T-helper 2 cell treated with Interferon-gamma antibody and Interleukin-4, amounts not matched to agents 100 ng/mL and 5 ng/mL, for 36 hours (primary cell): ENCODE data around the gene LDLRAD4. TPM values are rescaled to one million over a fixed set of nuclear protein-coding genes. Genes with fewer than 3 reads are reported as not detected.
"Not testable (repeated sequence)": the region's sequence is repeated elsewhere in the genome, so short reads cannot be mapped to it uniquely, and the experiment has no call there.

Experiments used
- intact Hi-C: fragments of 100-400 bp; cut with micrococcal nuclease; formaldehyde crosslinking; loops from one replicate; pipeline ENCODE4 v1.15.1; 2023
- total RNA-seq: library from RNA; stranded (reverse); gene quantifications from 2 replicates; pipeline ENCODE4 v1.2.3, GENCODE V29; 2022

Gene LDLRAD4
- total RNA-seq, 1 donor from 2014 or later = 28.5 TPM

DNA sequence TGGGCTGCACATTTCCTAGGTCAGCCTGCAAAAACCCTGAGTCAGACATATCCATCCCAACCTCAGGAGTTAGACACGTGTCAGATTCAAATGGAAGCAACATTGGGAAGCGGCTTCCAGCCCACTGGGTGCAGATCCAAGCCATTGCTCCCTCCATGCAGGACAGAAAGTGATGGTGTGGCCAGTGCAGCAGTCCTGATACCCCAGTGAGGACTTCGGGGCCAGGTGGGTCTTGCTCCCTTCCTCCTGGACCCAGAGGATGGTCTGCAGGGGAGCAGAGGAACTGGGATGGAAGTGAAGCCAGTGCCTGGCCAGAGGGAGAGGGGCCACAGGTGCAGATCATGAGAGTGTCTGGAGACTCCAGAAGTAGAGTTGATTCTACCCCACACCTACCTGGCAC lies 255.8 kb downstream of the LDLRAD4 start:
- intact Hi-C loops = no loop called here

DNA sequence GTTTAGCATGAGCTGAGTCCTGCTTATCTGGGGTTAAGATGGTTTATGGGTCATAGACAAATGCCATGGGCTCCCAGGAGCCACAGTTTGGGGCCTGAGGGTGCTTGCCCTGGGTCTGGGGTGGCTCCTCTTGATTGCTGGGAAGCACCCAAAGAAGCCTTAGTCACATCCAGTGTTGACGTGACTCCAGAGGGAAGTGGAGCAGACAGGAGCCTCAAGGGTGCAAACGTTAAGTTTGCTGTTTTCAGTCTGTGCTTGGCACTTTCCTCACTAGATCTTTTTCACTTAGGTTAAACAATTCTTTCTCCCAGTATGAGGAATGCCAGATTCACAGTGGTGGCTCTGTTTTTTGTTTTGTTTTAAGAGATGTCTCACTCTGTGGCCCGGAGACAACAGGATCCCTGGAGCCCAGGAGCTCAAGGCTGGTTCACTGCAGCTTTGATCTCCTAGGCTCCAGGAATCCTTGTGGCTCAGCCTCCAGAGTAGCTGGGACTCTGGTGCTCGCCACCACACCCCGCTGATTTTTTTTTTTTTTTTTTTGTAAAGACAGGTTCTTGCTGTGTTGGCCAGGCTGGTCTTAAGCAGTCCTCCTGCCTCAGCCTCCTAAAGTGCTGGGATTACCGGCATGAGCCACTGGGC lies 256.5 kb downstream of the LDLRAD4 start:
- intact Hi-C loops = no loop called here

DNA sequence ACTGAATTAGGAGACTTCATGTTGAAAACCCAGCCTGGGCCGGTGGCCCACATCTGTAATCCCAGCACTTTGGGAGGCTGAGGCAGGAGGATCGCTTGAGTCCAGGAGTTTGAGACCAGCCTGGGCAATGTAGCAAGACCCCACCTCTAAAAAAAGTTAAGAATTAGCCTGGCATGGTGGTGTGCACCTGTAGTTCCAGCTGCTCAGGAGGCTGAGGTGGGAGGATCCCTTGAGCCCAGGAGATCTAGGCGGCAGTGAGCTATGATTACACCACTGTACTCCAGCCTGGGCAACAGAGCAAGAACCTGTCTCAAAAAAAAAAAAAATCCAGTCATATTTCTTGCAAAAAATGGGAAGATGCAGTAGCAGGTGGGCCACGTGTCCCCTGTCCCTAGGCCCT lies 257.8 kb downstream of the LDLRAD4 start:
- intact Hi-C loops = not testable (repeated sequence)

DNA sequence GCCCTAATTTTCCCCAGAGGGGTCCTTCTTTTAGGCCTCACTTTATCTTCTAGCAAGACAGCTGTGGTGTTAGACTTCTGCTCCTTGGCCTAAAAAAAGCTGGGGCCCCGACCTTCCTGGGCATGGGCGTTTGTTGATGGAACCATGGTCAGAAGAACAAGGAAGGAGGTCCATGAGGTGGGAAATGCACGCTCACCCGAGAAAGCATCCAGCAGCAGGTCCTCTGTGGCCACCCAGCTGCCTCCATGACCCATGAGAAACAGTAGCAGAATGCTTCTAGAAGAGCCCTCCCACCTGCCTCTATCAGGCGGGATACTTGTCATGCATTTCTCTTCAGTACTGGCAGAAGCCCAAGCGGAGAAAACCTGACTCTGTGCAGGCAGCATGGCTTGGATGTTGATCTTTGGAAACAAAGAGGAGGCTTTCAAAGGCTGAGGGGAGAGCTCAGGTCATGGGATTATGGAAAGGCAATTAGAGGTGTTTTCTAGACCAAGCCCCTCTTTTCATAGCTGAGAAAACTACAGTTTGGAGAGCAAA lies 258.7 kb downstream of the LDLRAD4 start:
- intact Hi-C loops = no loop called here

DNA sequence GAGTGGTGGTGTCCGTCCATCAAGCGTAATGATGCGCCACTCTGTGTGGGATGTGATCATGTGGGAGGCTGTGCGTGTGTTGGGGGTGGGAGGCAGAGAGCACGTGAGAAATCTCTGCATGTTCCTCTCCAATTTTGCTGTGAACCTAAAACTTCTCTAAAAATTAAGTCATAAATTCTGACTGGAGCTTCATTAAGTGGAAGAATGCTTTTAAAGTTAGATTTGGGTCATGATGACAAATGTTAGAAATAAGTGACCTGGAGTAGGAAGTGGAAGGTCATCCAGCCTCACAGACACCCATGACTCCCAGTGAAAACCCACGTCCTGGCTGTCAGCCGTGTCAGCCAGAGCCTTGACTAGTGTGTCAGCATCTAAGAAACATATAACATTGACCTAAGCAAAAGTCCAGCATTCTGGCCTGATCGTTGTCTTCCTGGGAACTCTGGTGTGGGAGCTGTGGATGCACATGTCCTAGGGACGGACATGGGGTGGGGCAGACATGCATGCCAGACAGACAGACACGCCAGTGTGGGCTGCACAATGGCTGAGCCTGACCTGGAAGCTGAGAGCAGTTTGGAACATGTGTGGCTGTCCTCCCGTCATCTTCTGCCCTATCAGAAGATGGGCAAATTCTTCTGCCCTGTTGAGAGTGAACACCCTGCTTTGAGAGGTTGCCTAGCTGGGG lies 262.2 kb downstream of the LDLRAD4 start:
- intact Hi-C loops = no loop called here

DNA sequence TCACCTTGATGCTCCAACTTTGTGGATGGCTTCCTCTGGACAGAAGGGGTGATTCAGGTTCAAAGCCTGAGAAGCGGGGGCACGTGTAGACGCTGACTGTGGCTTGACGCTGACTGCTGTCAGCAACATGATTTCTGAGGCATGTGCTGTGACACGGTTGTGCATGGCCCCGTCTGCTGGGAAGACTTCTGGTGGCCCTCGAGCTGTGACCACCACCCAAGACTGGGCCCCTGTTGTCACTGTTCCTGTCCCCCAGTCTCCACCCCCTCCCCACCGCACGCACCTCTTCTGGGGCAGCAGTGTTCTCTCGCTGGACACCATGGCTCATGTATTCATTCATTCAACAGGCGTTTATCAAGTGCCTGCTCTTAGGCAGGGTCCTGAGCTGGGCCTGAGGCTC lies 262.8 kb downstream of the LDLRAD4 start:
- intact Hi-C loops = no loop called here

DNA sequence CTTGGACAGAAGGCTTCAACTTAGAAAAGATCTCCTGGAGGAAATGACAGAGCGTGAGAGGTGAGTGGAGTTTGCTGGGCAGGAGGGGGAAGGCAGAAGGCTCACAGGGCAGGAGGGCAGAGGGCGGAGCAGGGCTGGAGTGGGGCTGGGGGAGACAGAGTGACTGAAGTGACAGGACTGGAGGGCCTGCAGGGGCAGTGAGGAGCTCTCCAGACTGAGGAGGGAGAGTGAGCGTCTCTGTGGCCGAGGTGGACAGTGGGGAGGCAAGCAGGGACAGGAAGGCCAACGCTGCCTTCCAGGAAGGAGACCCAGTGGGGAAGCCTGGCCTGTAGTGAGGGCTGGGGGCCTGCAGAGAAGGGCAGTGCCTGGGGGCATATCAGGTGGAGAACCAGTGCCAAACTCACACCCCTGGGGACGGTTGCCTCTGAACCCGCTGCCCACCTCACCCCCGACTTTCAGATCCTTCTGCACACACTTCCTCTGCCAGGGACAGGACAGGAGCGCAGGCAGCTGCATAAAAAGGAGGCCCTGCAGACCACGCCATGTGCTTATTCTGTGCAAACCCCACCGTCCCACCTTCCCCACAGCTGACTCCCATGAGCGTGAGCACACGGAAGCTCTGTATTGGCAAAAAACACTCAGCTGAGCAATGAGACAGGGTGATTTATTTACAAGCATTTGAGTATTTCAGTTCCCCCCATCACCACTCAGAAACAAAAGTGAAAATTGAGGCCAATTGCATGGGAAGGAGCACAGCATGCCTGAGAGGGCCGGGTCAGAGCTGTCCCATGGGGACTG lies 263.5 kb downstream of the LDLRAD4 start:
- intact Hi-C loops = no loop called here

DNA sequence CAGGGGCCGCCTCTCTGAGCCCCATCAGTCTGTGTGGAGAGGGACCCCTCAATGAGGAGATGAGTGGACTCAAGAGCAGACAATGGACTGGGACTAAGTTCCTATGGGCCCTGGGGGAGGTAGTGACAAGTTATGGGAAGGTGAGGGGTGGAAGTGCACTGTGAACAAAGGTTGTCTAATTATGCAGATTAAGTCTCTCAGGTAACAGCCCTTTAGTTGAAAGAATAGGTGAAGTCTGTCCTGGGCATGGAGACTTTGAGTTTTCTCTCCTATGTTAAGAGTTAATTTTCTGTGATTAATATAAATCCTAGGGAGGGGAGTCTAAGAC lies 264.0 kb downstream of the LDLRAD4 start:
- intact Hi-C loops = no loop called here

DNA sequence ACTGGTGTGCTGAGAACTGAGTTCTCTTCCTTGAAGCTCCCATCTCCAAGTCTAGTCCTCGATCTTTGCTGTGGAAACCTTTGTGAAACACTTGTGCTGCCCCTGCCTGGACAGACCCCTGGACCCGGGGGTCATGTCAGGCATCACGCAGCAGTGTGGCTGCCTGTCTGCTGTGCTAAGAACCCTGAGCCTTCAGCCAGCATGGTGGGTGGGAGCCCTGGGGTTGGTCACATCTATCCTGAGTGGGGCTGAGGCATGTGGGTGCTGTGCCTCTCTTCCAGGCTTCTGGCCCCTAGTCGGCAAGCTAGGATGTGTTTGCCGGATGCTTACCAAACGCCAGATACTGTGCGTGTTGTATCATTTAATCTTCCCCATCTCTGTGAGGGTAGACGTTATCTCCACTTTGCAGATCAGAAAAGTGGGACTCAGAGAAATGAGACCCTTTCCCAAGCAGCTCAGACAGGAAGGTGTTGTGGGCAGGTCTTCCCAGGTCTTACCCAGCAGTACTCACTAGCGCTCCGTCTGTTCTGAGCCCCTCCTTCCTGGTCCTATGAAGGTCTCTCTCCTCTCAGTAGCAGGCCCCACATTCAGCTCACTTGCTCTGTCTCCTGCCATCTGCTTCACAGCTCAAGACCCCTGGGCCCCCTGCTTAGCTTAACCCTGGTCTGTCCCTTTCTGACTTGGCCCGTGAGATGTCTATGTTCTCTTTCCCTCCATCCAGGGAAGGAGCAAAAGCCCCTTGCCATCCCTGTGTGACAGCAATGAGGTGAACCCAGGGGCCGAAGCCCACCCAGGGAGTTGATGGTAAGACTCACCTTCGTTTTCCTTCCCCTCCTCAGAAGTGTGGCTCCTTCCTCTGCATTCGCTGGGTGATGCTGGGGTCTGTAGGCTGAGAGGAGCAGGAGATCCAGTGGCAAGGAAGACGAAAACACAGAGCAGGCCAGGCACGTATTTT lies 265.0 kb downstream of the LDLRAD4 start:
- intact Hi-C loops = no loop called here

DNA sequence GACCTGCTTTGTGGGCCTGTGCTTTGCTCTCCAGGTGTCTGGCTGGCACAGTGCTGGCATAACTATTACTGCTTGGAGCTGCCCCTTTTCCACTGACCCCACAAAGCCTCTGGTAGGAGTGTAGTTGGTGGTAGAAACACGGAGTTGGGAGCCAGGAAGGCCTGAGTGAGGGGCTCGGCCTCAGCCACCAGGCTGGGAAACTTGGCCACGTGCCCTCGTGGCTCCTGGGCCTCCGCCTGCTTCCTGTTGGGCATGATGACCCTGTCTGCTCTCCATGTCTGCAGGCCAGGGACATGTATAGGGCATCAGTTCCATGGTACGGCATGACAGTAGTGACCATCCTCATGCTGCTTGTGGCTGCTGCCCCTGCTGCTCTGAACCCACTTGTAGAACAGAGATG lies 266.6 kb downstream of the LDLRAD4 start:
- intact Hi-C loops = no loop called here

DNA sequence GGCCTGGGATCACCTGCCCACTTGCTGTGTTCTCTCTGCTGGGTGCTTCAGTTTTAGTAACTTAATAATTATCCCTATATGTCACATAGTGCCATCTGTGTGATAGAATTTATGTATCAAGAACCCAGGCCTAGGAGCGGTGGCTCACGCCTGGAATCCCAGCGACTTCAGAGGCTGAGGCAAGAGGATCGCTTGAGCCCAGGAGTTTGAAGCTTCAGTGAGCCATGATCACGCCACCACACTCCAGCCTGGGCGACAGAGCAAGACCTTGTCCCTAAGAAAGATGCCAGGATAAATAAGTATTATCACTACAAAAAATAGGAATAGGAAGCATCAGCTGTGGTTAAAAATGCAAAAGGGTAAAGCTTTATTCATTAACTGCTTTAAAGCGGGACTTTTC lies 267.0 kb downstream of the LDLRAD4 start:
- intact Hi-C loops = no loop called here

DNA sequence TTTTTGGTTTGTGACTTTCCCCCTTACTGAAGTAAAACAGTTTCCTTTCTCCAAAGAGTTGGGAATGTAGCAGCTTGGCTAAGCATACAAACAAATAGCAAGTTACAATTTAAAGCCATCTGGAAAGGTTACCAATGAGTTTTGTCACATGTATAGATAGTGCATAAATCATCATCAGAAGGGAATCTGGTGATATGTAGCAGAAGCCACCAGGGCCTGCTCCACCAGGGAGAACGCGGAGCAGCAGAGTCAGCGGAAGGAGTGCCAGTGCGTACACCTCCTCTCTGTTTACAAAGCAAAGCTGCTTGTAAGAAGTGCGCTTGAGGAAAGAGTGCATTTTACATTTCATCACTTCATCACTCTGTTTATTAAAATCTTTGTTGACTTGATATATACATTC lies 267.7 kb downstream of the LDLRAD4 start:
- intact Hi-C loops = no loop called here

DNA sequence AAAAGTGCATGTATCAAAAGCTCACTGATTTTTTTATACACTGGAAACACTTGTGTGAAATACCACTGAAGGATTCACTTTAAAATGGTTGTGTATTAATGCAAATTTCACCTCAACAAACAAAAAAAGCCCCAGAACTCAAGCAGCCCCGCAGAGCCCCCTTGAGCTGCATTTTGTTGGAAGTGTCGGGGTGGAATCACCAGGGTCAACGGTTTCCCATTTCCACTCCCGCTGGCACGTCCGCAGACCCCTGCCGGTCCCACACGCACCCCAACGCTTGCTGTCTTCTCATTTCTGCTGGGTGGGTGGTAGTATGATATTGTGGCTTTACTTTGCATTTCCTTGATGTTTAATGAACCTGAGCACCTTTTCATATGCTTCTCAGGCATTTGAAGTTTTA lies 268.1 kb downstream of the LDLRAD4 start:
- intact Hi-C loops = no loop called here

DNA sequence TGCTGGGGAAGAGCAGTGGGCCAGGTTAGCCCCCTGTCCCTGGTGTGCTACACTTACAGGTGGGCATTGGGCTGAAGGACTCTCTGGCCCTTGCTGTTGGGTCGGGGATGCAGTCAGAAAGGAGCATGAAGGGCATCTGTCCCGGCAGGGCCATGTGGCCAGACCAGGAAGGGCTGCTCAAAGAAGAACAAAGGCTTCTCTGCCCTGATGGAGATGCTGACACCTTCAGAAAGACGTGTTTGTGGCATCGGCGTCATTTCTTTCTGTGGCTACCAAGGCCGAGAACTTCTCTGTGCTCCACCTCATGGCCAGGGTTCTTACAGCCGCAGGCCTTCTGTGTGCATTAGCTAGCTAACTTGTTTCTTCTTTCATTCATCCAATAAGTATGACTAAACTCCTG lies 268.7 kb downstream of the LDLRAD4 start:
- intact Hi-C loops = no loop called here

DNA sequence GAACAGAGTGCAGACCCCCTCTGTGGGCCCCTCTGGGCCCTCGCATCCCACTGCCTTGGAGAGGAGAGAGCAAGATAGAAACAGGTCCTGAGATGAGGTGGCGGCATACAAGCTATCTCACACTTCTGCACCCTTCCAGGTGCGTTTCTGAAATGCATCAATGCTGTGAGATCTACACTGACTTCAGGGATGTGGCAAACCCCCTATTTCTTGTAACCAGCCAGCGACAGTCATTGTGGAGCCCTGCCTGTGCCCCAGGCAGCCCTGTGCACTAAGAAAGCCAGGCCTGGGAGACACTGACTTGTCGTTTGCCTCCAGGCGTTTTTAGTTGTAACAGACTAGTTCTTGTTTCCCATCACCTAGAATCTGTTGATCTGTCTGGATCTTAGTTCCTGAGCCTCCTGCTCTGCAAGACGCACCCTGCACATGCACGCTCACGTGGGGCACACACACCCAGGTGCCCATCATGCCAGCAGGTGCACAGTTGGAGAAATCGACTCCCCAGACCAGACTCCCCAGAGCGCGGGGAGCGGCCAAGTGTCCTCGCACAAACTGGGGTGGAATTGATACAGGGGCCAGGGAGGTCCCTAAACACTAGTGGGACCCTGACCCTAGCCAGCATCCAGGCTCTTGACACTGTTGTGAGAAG lies 269.8 kb downstream of the LDLRAD4 start:
- intact Hi-C loops = no loop called here

DNA sequence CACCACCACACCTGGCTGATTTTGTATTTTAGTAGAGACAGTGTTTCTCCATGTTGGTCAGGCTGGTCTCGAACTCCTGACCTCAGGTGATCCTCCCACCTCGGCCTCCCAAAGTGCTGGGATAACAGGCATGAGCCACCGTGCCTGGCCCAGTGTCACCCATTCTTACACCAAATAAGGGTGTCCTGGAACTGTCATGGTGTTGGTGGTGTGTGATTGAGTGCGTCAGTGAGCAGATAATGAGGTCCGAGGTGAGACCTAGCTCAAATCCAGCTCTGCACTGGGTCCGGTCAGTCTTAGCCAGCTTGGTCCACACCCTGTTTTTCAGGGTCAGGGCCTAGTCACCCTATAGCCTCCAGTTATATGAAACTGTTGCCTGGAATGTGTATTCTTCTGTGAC lies 270.7 kb downstream of the LDLRAD4 start:
- intact Hi-C loops = not testable (repeated sequence)

DNA sequence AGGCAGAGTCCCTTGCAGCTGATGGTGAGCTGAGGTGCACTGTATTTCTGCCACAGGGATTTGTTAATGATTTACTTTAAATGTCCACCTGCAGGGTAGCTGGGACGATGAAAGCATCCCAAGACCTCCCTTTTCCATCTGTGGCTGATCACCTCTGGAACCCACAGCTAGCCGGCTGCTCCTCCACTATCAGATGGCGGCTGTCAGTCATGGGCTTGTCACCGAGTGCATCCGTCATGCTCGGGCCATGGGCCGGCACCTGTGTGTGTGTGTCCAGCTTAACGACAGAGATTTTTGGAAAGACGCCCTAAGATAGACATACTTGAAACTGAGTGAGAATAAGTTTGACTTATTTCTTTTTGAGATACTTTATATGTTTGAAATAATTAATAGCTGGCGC lies 272.6 kb downstream of the LDLRAD4 start:
- intact Hi-C loops = no loop called here

DNA sequence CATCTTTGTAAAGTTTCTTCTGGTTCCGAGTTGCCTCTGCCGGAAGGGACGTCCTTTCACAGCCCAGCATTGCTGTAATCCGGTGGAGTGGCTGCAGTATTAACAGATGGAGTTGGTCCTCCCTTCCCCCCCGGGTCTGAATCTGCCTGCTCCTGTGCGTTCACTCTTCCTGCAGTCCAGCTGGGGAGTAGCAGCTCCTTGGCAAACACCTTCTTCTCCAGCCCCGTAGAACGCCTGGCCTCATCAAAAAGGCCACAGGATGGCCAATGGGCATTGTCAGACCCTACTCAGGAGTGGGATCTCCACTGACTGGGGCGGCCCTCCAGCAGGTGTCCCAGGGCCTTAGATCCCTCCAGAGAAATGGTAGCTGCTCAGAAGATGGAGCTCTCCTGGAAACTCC lies 273.8 kb downstream of the LDLRAD4 start:
- intact Hi-C loops = no loop called here

DNA sequence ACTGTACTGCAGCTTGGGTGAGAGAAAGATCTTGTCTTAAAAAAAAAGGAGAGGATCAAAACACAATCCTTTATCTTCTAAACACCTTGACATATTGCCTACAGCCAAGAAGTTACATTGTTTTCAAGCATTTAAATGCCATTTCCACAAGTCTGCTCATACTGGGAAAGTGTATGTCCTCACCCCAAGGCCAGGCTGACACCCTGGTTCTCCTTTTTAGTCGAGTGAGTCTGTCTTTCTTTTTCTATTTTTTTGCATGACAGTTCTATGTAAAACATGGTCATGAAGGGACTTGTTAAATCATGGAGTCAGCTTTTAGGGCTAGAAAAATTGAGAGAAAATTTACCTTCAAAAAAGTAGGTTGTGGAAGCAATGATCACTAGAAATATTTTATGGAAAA lies 274.5 kb downstream of the LDLRAD4 start:
- intact Hi-C loops = no loop called here

DNA sequence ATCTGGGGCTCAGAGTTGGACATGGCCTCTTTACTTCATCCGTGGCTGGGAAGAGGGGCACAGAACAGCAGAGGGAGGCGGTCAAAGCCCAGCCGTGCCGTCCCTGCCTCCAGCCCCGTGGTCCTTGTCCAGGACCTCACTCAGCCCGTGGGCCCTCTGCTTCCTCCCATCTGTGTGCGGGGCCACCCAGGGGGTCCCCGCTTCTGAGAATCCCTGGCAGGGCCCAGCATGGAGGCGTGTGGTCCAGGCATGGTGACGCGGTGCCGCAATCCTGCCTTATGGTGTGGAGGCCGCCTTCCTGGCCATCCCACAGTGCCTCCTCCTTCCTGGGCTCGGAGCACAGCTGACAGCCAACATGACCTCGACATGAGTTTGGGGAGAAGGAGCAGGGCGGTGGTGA lies 275.2 kb downstream of the LDLRAD4 start:
- intact Hi-C loops = no loop called here
